HepG2 (cell line): ENCODE results near the gene SLX9. TPM values are rescaled to one million over a fixed set of nuclear protein-coding genes. Genes with fewer than 3 reads are reported as not detected.
A peak's percentile ranks its signal among the peaks of the same experiment; 100 is the strongest.

Source experiments
- BCLAF1 ChIP-seq: fragments of 450-650 bp; IDR thresholded peaks from 2 replicates; pipeline ENCODE4 v1.6.1; 2017; ENCODE audit warnings: mild to moderate bottlenecking
- FOXO1 ChIP-seq: sonication (generic); formaldehyde crosslinking; IDR thresholded peaks from 2 replicates; pipeline ENCODE4 v1.4.0; 2020; ENCODE audit warnings: missing genetic modification reagents
- GABPB1 ChIP-seq: IDR thresholded peaks from 2 replicates; pipeline ENCODE4 v1.6.1; 2016; ENCODE audit warnings: mild to moderate bottlenecking, missing genetic modification reagents, moderate library complexity, missing compliant biosample characterization
- GTF2F1 ChIP-seq: fragments of 150-350 bp; IDR thresholded peaks from 2 replicates; pipeline ENCODE4 v1.6.1; 2014; ENCODE audit warnings: low read length
- HNF4A ChIP-seq: sonication (generic); formaldehyde crosslinking; IDR thresholded peaks from 2 replicates; pipeline ENCODE4 v1.4.0; 2020; ENCODE audit warnings: missing genetic modification reagents
- SIX4 ChIP-seq: sonication (generic); formaldehyde crosslinking; IDR thresholded peaks from 2 replicates; pipeline ENCODE4 v1.4.0; 2020; ENCODE audit warnings: missing genetic modification reagents
- SP1 ChIP-seq, 2 experiments: fragments of 450-650 bp in 1 of 2; sonication (generic) in 1 of 2; formaldehyde crosslinking in 1 of 2; IDR thresholded peaks; 2 replicates each; pipeline versions ENCODE4 v1.4.0 to v1.6.1; 2016 to 2020; ENCODE audit warnings: missing genetic modification reagents in 1 of 2
- TBP ChIP-seq: sonication (generic); formaldehyde crosslinking; IDR thresholded peaks from 2 replicates; pipeline ENCODE4 v1.5.0; 2020; ENCODE audit warnings: missing genetic modification reagents
- ZNF3 ChIP-seq: IDR thresholded peaks from 2 replicates; pipeline ENCODE4 v1.7.0; 2017; ENCODE audit warnings: inconsistent platforms
- ZNF407 ChIP-seq: sonication (generic); formaldehyde crosslinking; IDR thresholded peaks from one replicate; pipeline ENCODE4 v1.5.1; 2020; ENCODE audit warnings: mild to moderate bottlenecking, missing genetic modification reagents; ENCODE audit errors: not compliant biosample characterization
- ZNF549 ChIP-seq: sonication (generic); formaldehyde crosslinking; IDR thresholded peaks from 2 replicates; pipeline ENCODE4 v1.5.0; 2020; ENCODE audit warnings: missing genetic modification reagents
- polyA plus RNA-seq, 8 experiments: library from polyadenylated mRNA; depleted of rRNA in 3 of 8; stranded (reverse) in 7 of 8; unstranded in 1 of 8; fragments of >200 nt; fragmentation: Illumina TruSeq in 4 of 8; extraction: Trizol in 4 of 8; gene quantifications; 2 replicates each; pipeline versions ENCODE4 v1.2.1 to v1.2.3, GENCODE V29; 2011 to 2016; ENCODE audit warnings: low read depth in 4 of 8, missing spikeins in 1 of 8, mixed read lengths in 1 of 8; ENCODE audit not compliant: insufficient read depth in 1 of 8
- total RNA-seq, 5 experiments: library from RNA; depleted of rRNA; stranded (reverse); fragments of >200 nt; fragmentation: Illumina TruSeq; extraction: Trizol; gene quantifications; 2 replicates each; pipeline ENCODE4 v1.2.3, GENCODE V29; 2016; ENCODE audit warnings: low read depth in 1 of 5
- TF ChIP-seq, protein P1 (sequence below): sonication (generic); formaldehyde crosslinking; IDR thresholded peaks from 2 replicates; pipeline ENCODE4 v1.4.0; 2020; ENCODE audit warnings: missing genetic modification reagents
- TF ChIP-seq, protein P2 (sequence below): sonication (generic); formaldehyde crosslinking; IDR thresholded peaks from 2 replicates; pipeline ENCODE4 v1.4.0; 2020; ENCODE audit warnings: mild to moderate bottlenecking, missing genetic modification reagents
- TF ChIP-seq, protein P3 (sequence below): IDR thresholded peaks from 2 replicates; pipeline ENCODE4 v1.6.1; 2016

The SLX9 gene
- total and polyA plus RNA-seq, 2 of the 13 experiments (the other 11 are each of a cell fraction or from before 2014, with no cell fraction given), result 21.0 to 47.1 TPM

DNA sequence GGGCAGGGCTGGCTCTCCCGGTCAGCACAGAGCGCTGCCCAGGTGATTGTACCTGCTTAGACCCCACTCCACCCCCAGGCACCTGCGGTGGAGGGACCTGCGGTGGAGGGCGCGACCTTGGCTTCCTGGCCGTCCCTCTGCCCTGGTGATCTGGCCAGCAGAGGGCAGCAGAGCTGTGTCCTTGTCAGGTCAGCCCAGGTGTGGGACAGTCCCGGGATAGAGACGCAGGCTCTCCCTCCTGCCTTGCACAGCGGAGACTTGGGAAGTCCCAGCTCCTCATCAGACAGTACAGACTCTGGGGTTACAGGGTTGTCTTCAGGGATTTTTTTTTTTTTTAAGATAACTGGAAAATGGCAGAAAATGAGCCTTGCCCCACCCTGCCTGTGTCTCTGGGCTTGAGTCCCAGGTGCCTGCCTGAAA lies 10.0 kb downstream of the SLX9 start (continued):
- TF ChIP-seq SP1 (IDR thresholded peaks at IDR 0.05) (no peak), SP1 (CRISPR knock-in tag; IDR thresholded peaks at IDR 0.05) (0 out of 2 replicates have a peak, but pooled peaks have one; percentile 28), ZNF3 (CRISPR knock-in tag) (no peak), BCLAF1 (no peak), ZNF407 (CRISPR knock-in tag) (no peak), HNF4A (CRISPR knock-in tag) (peak; percentile 28; the same call in 1 of the 2 replicates), SIX4 (CRISPR knock-in tag) (no peak), GTF2F1 (no peak), ZNF549 (CRISPR knock-in tag) (no peak), FOXO1 (0 out of 2 replicates have a peak, but pooled peaks have one; percentile 29), TBP (CRISPR knock-in tag) (no peak), GABPB1 (peak; percentile 52; the same call in 1 of the 2 replicates)
- TF ChIP-seq, protein P1, sequence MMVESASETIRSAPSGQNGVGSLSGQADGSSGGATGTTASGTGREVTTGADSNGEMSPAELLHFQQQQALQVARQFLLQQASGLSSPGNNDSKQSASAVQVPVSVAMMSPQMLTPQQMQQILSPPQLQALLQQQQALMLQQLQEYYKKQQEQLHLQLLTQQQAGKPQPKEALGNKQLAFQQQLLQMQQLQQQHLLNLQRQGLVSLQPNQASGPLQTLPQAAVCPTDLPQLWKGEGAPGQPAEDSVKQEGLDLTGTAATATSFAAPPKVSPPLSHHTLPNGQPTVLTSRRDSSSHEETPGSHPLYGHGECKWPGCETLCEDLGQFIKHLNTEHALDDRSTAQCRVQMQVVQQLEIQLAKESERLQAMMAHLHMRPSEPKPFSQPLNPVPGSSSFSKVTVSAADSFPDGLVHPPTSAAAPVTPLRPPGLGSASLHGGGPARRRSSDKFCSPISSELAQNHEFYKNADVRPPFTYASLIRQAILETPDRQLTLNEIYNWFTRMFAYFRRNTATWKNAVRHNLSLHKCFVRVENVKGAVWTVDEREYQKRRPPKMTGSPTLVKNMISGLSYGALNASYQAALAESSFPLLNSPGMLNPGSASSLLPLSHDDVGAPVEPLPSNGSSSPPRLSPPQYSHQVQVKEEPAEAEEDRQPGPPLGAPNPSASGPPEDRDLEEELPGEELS (CRISPR knock-in tag), result 0 out of 2 replicates have a peak, but pooled peaks have one; percentile 21
- TF ChIP-seq, protein P2, sequence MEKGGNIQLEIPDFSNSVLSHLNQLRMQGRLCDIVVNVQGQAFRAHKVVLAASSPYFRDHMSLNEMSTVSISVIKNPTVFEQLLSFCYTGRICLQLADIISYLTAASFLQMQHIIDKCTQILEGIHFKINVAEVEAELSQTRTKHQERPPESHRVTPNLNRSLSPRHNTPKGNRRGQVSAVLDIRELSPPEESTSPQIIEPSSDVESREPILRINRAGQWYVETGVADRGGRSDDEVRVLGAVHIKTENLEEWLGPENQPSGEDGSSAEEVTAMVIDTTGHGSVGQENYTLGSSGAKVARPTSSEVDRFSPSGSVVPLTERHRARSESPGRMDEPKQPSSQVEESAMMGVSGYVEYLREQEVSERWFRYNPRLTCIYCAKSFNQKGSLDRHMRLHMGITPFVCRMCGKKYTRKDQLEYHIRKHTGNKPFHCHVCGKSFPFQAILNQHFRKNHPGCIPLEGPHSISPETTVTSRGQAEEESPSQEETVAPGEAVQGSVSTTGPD (CRISPR knock-in tag), result no peak
- TF ChIP-seq, protein P3, sequence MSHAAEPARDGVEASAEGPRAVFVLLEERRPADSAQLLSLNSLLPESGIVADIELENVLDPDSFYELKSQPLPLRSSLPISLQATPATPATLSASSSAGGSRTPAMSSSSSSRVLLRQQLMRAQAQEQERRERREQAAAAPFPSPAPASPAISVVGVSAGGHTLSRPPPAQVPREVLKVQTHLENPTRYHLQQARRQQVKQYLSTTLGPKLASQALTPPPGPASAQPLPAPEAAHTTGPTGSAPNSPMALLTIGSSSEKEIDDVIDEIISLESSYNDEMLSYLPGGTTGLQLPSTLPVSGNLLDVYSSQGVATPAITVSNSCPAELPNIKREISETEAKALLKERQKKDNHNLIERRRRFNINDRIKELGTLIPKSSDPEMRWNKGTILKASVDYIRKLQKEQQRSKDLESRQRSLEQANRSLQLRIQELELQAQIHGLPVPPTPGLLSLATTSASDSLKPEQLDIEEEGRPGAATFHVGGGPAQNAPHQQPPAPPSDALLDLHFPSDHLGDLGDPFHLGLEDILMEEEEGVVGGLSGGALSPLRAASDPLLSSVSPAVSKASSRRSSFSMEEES (CRISPR knock-in tag), result 0 out of 2 replicates have a peak, but pooled peaks have one; percentile 20
